Spleen (tissue), 7 donors: ENCODE measurements around the gene GJB5.

Experiments used
- CTCF ChIP-seq, 11 experiments: fragments of 200-600 bp in 7 of 11; fragments of 450-650 bp in 4 of 11; sonication (generic) in 4 of 11; IDR thresholded peaks in 8 of 11; conservative IDR thresholded peaks in 3 of 11; 1 replicate in 7 of 11; 2 replicates in 4 of 11; pipeline versions ENCODE4 v1.4.0 to v1.8.0; 2016 to 2021; ENCODE audit warnings: antibody characterized with exemption in 11 of 11, inconsistent platforms in 4 of 11, mild to moderate bottlenecking in 1 of 11
- POLR2A ChIP-seq, 3 donors: fragments of 450-650 bp; IDR thresholded peaks; one replicate each; pipeline ENCODE4 v1.5.1; 2017; ENCODE audit warnings: antibody characterized with exemption in 3 of 3, mild to moderate bottlenecking in 1 of 3
- donor health status: DM: no; HTN: no; CAD: no; lungs with moderate emphysema.
- donor health status: DM: no; HTN: no; CAD: no.
- donor health status: DM: no; HTN: no; CAD: no.

- TF ChIP-seq CTCF (IDR thresholded peaks at IDR 0.05 in 8 of 11, conservative IDR thresholded peaks at IDR 0.05 in 3 of 11) (no peak), POLR2A (IDR thresholded peaks at IDR 0.05) (no peak)
Measured at GRCh38 chr1:34779526-34779925, 24.7 kb downstream of the GJB5 start.
